GM23338 (cell line): ENCODE data around the gene UBAC2. TPM values are rescaled to one million over a fixed set of nuclear protein-coding genes. Genes with fewer than 3 reads are reported as not detected.
A peak's percentile ranks its signal among the peaks of the same experiment; 100 is the strongest.

Experiments used
- ATAC-seq: fragments of 200-7000 bp; cut with Tn5 transposase; 3 replicates; pipeline ENCODE4 v1.9.1; 2020
- DNase-seq: peaks from one replicate; pipeline ENCODE4 v3.0.0-alpha.2; 2015; ENCODE audit warnings: low spot score
- H2AFZ ChIP-seq: fragments of 200-600 bp; sonication (generic); 2 replicates; pipeline ENCODE4 v1.8.0; 2016; ENCODE audit warnings: antibody characterized with exemption, mild to moderate bottlenecking, moderate library complexity
- H3F3A ChIP-seq: fragments of 200-600 bp; sonication (generic); replicated peaks from 2 replicates; pipeline ENCODE4 v1.8.0; 2017; ENCODE audit warnings: antibody characterized with exemption, mixed run types, low read depth
- H3K27ac ChIP-seq: fragments of 200-600 bp; sonication (generic); 2 replicates; pipeline ENCODE4 v1.6.1; 2016; ENCODE audit warnings: low read depth
- H3K27me3 ChIP-seq: fragments of 200-600 bp; sonication (generic); 2 replicates; pipeline ENCODE4 v1.8.0; 2016; ENCODE audit warnings: mild to moderate bottlenecking, mixed run types, moderate library complexity; ENCODE audit not compliant: insufficient read depth
- H3K36me3 ChIP-seq: fragments of 200-600 bp; sonication (generic); 2 replicates; pipeline ENCODE4 v1.8.0; 2016; ENCODE audit warnings: mild to moderate bottlenecking; ENCODE audit not compliant: insufficient read depth
- H3K4me1 ChIP-seq: fragments of 200-600 bp; sonication (generic); 2 replicates; pipeline ENCODE4 v1.8.0; 2016; ENCODE audit warnings: mild to moderate bottlenecking, moderate library complexity; ENCODE audit not compliant: insufficient read depth
- H3K4me2 ChIP-seq: fragments of 200-600 bp; sonication (generic); 2 replicates; pipeline ENCODE4 v1.7.1; 2017; ENCODE audit warnings: mixed run types
- H3K4me3 ChIP-seq: fragments of 200-600 bp; sonication (generic); 2 replicates; pipeline ENCODE4 v1.6.1; 2016; ENCODE audit warnings: mixed run types
- H3K79me2 ChIP-seq: fragments of 200-600 bp; sonication (generic); replicated peaks from 2 replicates; pipeline ENCODE4 v1.8.0; 2017; ENCODE audit warnings: mild to moderate bottlenecking; ENCODE audit not compliant: insufficient read depth
- H3K9me2 ChIP-seq: fragments of 200-600 bp; sonication (generic); 2 replicates; pipeline ENCODE4 v1.8.0; 2017; ENCODE audit not compliant: insufficient read depth
- H4K20me1 ChIP-seq: fragments of 200-600 bp; sonication (generic); replicated peaks from 2 replicates; pipeline ENCODE4 v1.8.0; 2017; ENCODE audit warnings: mild to moderate bottlenecking; ENCODE audit not compliant: insufficient read depth
- H3K27ac Mint-ChIP-seq: 2 replicates; pipeline ENCODE4 v1.8.0; 2020; ENCODE audit warnings: inconsistent platforms, mild to moderate bottlenecking, moderate library complexity, mixed read lengths
- H3K27me3 Mint-ChIP-seq: 3 replicates; pipeline ENCODE4 v1.8.0; 2022; ENCODE audit warnings: low read depth, mild to moderate bottlenecking, moderate library complexity, mixed read lengths, inconsistent platforms; ENCODE audit not compliant: insufficient read depth, poor library complexity
- H3K36me3 Mint-ChIP-seq: 3 replicates; pipeline ENCODE4 v1.8.0; 2021; ENCODE audit warnings: low read depth, mild to moderate bottlenecking, inconsistent platforms, moderate library complexity, mixed read lengths
- H3K4me1 Mint-ChIP-seq: 3 replicates; pipeline ENCODE4 v1.8.0; 2020; ENCODE audit warnings: mild to moderate bottlenecking, inconsistent platforms, mixed read lengths
- H3K4me3 Mint-ChIP-seq: 3 replicates; pipeline ENCODE4 v1.8.0; 2021; ENCODE audit warnings: moderate library complexity, mild to moderate bottlenecking, inconsistent platforms, mixed read lengths
- H3K9me3 Mint-ChIP-seq: 3 replicates; pipeline ENCODE4 v1.8.0; 2020; ENCODE audit warnings: moderate library complexity, mild to moderate bottlenecking, inconsistent platforms, mixed read lengths
- ETS1 ChIP-seq: IDR thresholded peaks from 2 replicates; pipeline ENCODE4 v1.6.1; 2016; ENCODE audit warnings: antibody characterized with exemption
- EZH2phosphoT487 ChIP-seq: fragments of 200-600 bp; sonication (generic); IDR thresholded peaks from one replicate; pipeline ENCODE4 v1.8.1; 2018; ENCODE audit warnings: antibody characterized with exemption; ENCODE audit not compliant: unreplicated experiment
- JUNB ChIP-seq: IDR thresholded peaks from one replicate; pipeline ENCODE4 v1.6.1; 2016; ENCODE audit warnings: antibody characterized with exemption; ENCODE audit not compliant: unreplicated experiment
- NANOG ChIP-seq: IDR thresholded peaks from 2 replicates; pipeline ENCODE4 v1.6.1; 2016; ENCODE audit warnings: antibody characterized with exemption, borderline replicate concordance
- REST ChIP-seq: IDR thresholded peaks from one replicate; pipeline ENCODE4 v1.6.1; 2018; ENCODE audit warnings: antibody characterized with exemption; ENCODE audit not compliant: unreplicated experiment
- STAT1 ChIP-seq: IDR thresholded peaks from one replicate; pipeline ENCODE4 v1.6.1; 2016; ENCODE audit warnings: antibody characterized with exemption; ENCODE audit not compliant: unreplicated experiment
- ZNF331 ChIP-seq: fragments of 250-450 bp; sonication (Bioruptor Pico); IDR thresholded peaks from 2 replicates; pipeline ENCODE4 v1.5.0; 2020; ENCODE audit warnings: low read depth, mild to moderate bottlenecking, moderate library complexity
- polyA plus RNA-seq: library from polyadenylated mRNA; unstranded; fragments of >200 nt; fragmentation: Nextera tagmentation; extraction: Ambion mirVana; gene quantifications from 2 replicates; pipeline ENCODE4 v1.2.1, GENCODE V29; 2016
- total RNA-seq: library from RNA; depleted of rRNA; stranded (reverse); fragments of >200 nt; shearing (Covaris generic); gene quantifications from 2 replicates; pipeline ENCODE4 v1.2.3, GENCODE V29; 2014

The UBAC2 gene
- total and polyA plus RNA-seq, 2 experiments from 2014 or later: 37.9 to 76.9 TPM

DNA sequence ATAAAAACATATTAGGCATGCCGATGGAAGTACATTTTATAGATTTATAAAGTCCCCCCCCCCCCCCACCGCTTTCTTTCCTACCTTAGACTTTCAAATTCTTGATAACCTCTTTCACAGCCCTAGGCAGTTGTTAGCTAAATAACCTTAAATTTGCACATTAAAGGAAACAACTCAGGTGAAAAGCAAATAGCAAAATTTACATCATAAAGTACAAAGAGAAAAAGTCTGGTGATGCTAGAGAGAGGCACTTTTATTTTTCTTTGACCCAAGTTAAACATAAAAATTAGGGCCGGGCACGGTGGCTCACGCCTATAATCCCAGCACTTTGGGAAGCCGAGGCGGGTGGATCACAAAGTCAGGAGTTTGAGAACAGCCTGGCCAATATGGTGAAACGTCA, 15.0 kb upstream of the UBAC2 start:
- TF ChIP-seq NANOG (peak; percentile 70), STAT1 (no peak)
- peaks cover 35% of the 10 kb centered on the region for H3K27me3 ChIP-seq
- Mint-ChIP-seq H3K4me3 (no peak overlapping the region), H3K27me3 (peaks cover 14% of the 10 kb centered on the region), H3K4me1 (peaks cover 3% of the 10 kb centered on the region; the same call in 1 of the 3 replicates), H3K9me3 (peaks cover 26% of the 10 kb centered on the region; the same call in 2 of the 3 replicates), H3K36me3 (peaks cover 10% of the 10 kb centered on the region; the same call in 2 of the 3 replicates), H3K27ac (no peak overlapping the region)
- ATAC-seq (no peak; the same call in 1 of the 3 replicates), DNase-seq (peak; percentile 62)
- H3K36me3 ChIP-seq: no peaks in the 10 kb centered on the region
- peaks cover 14% of the 10 kb centered on the region for H3K4me1 ChIP-seq
- no peaks in the 10 kb centered on the region for H3F3A ChIP-seq
- no peak overlapping the region for H2AFZ ChIP-seq
- H3K4me3 ChIP-seq: no peak overlapping the region
- H3K4me2 ChIP-seq: peak overlapping the region; percentile 23
- H3K79me2 ChIP-seq: no peaks in the 10 kb centered on the region
- H3K27ac ChIP-seq: no peak overlapping the region
- no peaks in the 10 kb centered on the region for H3K9me2 ChIP-seq
- H4K20me1 ChIP-seq: no peaks in the 10 kb centered on the region; the same call in 1 of the 2 replicates

- H3K9me2 ChIP-seq: no peaks in the 10 kb centered on the region
- no peak overlapping the region for H3K27ac Mint-ChIP-seq
- H3K9me3 Mint-ChIP-seq: no peaks in the 10 kb centered on the region
- ATAC-seq (no peak), DNase-seq (no peak)
- no peak overlapping the region for H2AFZ ChIP-seq
- no peak overlapping the region for H3K27ac ChIP-seq
- H4K20me1 ChIP-seq: no peaks in the 10 kb centered on the region; the same call in 1 of the 2 replicates
- no peaks in the 10 kb centered on the region for H3K79me2 ChIP-seq
- H3F3A ChIP-seq: no peaks in the 10 kb centered on the region
- H3K4me2 ChIP-seq: no peak overlapping the region
- 0 out of 2 replicates have a peak, but pooled peaks cover 7% of the 10 kb centered on the region for H3K4me1 ChIP-seq
- H3K27me3 Mint-ChIP-seq: peaks cover 17% of the 10 kb centered on the region
- no peaks in the 10 kb centered on the region for H3K36me3 ChIP-seq
- H3K4me1 Mint-ChIP-seq: no peaks in the 10 kb centered on the region
- no peak for TF ChIP-seq EZH2phosphoT487
- no peak for TF ChIP-seq ZNF331 (CRISPR knock-in tag)
- TF ChIP-seq JUNB: no peak
- TF ChIP-seq ETS1: no peak
- no peak for TF ChIP-seq REST
- no peak overlapping the region for H3K4me3 ChIP-seq
- H3K27me3 ChIP-seq: peaks cover 21% of the 10 kb centered on the region
- H3K4me3 Mint-ChIP-seq: no peak overlapping the region
- H3K36me3 Mint-ChIP-seq: no peaks in the 10 kb centered on the region; the same call in 2 of the 3 replicates
These were observed 10.3 kb upstream of the UBAC2 start for GRCh38 chr13:99190147-99190985.
